Activated T-helper 1 cell treated with anti-CD3 and anti-CD28 coated beads, Interleukin-12 subunit alpha, Interleukin-12 subunit beta, Interleukin-2, Interleukin-4 antibody, amounts not matched to agents 30 ng/mL and 10 ng/mL and 1 ng/mL, durations not matched to agents 14 hours and 24 hours and 36 hours (primary cell): ENCODE data around the gene KIAA1217. TPM values are rescaled to one million over a fixed set of nuclear protein-coding genes. Genes with fewer than 3 reads are reported as not detected.

Experiments
- DNase-seq: peaks from one replicate; pipeline ENCODE4 v3.0.0; 2021; ENCODE audit warnings: low spot score
- H3K27ac Mint-ChIP-seq: one replicate; pipeline ENCODE4 v1.8.0; 2021; ENCODE audit warnings: mild to moderate bottlenecking, mixed read lengths
- H3K27me3 Mint-ChIP-seq: one replicate; pipeline ENCODE4 v1.8.0; 2022; ENCODE audit warnings: mild to moderate bottlenecking, moderate library complexity, mixed read lengths; ENCODE audit not compliant: insufficient read depth
- H3K36me3 Mint-ChIP-seq: one replicate; pipeline ENCODE4 v1.8.0; 2021; ENCODE audit warnings: low read depth, mixed read lengths
- H3K4me1 Mint-ChIP-seq: one replicate; pipeline ENCODE4 v1.8.0; 2021; ENCODE audit warnings: low read depth, mixed read lengths
- H3K4me3 Mint-ChIP-seq: one replicate; pipeline ENCODE4 v1.8.0; 2021; ENCODE audit warnings: mild to moderate bottlenecking, moderate library complexity, mixed read lengths
- H3K9me3 Mint-ChIP-seq: one replicate; pipeline ENCODE4 v1.8.0; 2021; ENCODE audit warnings: mixed read lengths
- intact Hi-C: fragments of 100-400 bp; cut with micrococcal nuclease; formaldehyde crosslinking; loops from one replicate; pipeline ENCODE4 v1.15.1; 2024
- total RNA-seq: library from RNA; stranded (reverse); gene quantifications from 2 replicates; pipeline ENCODE4 v1.2.3, GENCODE V29; 2022

The KIAA1217 gene
- total RNA-seq, 1 donor from 2014 or later: 6.4 TPM

GRCh38 chr10:24213266-24213665 lies 4.3 kb downstream of the KIAA1217 start:
- DNase-seq: no peak
- Mint-ChIP-seq H3K36me3 (no peaks in the 10 kb centered on the region), H3K4me1 (peaks cover 25% of the 10 kb centered on the region), H3K9me3 (peaks cover 8% of the 10 kb centered on the region), H3K27ac (no peak overlapping the region), H3K27me3 (peaks cover 22% of the 10 kb centered on the region), H3K4me3 (no peak overlapping the region)
- intact Hi-C loops: loop anchor here (5.0 kb wide), 3 partner anchors 84 to 804 kb away; partner anchors contain the start of genes ARHGAP21, ENKUR and THNSL1

- peaks cover 19% of the 10 kb centered on the region for H3K27me3 Mint-ChIP-seq
- intact Hi-C loops: loop anchor here (5.0 kb wide), 3 partner anchors 83 to 803 kb away; partner anchors contain the start of genes ARHGAP21, ENKUR and THNSL1
- H3K4me1 Mint-ChIP-seq: peaks cover 19% of the 10 kb centered on the region
- H3K36me3 Mint-ChIP-seq: no peaks in the 10 kb centered on the region
- H3K4me3 Mint-ChIP-seq: no peak overlapping the region
- no peak overlapping the region for H3K27ac Mint-ChIP-seq
- H3K9me3 Mint-ChIP-seq: peaks cover 8% of the 10 kb centered on the region
- DNase-seq: no peak
Observed at GRCh38 chr10:24213881-24214280, 4.9 kb downstream of the KIAA1217 start.

- H3K27ac Mint-ChIP-seq: no peak overlapping the region
- H3K4me1 Mint-ChIP-seq: peaks cover 10% of the 10 kb centered on the region
- no peaks in the 10 kb centered on the region for H3K36me3 Mint-ChIP-seq
- peaks cover 19% of the 10 kb centered on the region for H3K27me3 Mint-ChIP-seq
- DNase-seq: no peak
- no peak overlapping the region for H3K4me3 Mint-ChIP-seq
- H3K9me3 Mint-ChIP-seq: peaks cover 8% of the 10 kb centered on the region
- intact Hi-C loops: loop anchor here (5.0 kb wide), 3 partner anchors 83 to 803 kb away; partner anchors contain the start of genes ARHGAP21, ENKUR and THNSL1
Observed at GRCh38 chr10:24214762-24215161, 5.8 kb downstream of the KIAA1217 start.

- no peak overlapping the region for H3K4me3 Mint-ChIP-seq
- peaks cover 8% of the 10 kb centered on the region for H3K9me3 Mint-ChIP-seq
- H3K27me3 Mint-ChIP-seq: peaks cover 15% of the 10 kb centered on the region
- H3K27ac Mint-ChIP-seq: no peak overlapping the region
- no peaks in the 10 kb centered on the region for H3K36me3 Mint-ChIP-seq
- intact Hi-C loops: no loop called here
- peaks cover 6% of the 10 kb centered on the region for H3K4me1 Mint-ChIP-seq
- DNase-seq: no peak
Observed at GRCh38 chr10:24215196-24215595, 6.3 kb downstream of the KIAA1217 start.

GRCh38 chr10:24215603-24216002 lies 6.7 kb downstream of the KIAA1217 start:
- H3K27ac Mint-ChIP-seq: no peak overlapping the region
- peaks cover 5% of the 10 kb centered on the region for H3K9me3 Mint-ChIP-seq
- intact Hi-C loops: no loop called here
- peaks cover 2% of the 10 kb centered on the region for H3K4me1 Mint-ChIP-seq
- no peak for DNase-seq
- peaks cover 15% of the 10 kb centered on the region for H3K27me3 Mint-ChIP-seq
- H3K4me3 Mint-ChIP-seq: no peak overlapping the region
- H3K36me3 Mint-ChIP-seq: no peaks in the 10 kb centered on the region

- Mint-ChIP-seq H3K9me3 (no peaks in the 10 kb centered on the region), H3K36me3 (no peaks in the 10 kb centered on the region), H3K4me1 (no peaks in the 10 kb centered on the region), H3K27ac (no peak overlapping the region), H3K4me3 (no peak overlapping the region), H3K27me3 (peaks cover 6% of the 10 kb centered on the region)
- intact Hi-C loops: no loop called here
- no peak for DNase-seq
Observed at GRCh38 chr10:24219963-24220362, 11.0 kb downstream of the KIAA1217 start.

GRCh38 chr10:24223341-24223740 lies 14.4 kb downstream of the KIAA1217 start:
- no peak overlapping the region for H3K27ac Mint-ChIP-seq
- no peak for DNase-seq
- no peaks in the 10 kb centered on the region for H3K4me1 Mint-ChIP-seq
- H3K9me3 Mint-ChIP-seq: no peaks in the 10 kb centered on the region
- no peak overlapping the region for H3K4me3 Mint-ChIP-seq
- no peaks in the 10 kb centered on the region for H3K36me3 Mint-ChIP-seq
- intact Hi-C loops: no loop called here
- H3K27me3 Mint-ChIP-seq: no peaks in the 10 kb centered on the region

GRCh38 chr10:24223953-24224352 lies 15.0 kb downstream of the KIAA1217 start:
- H3K9me3 Mint-ChIP-seq: no peaks in the 10 kb centered on the region
- H3K4me1 Mint-ChIP-seq: no peaks in the 10 kb centered on the region
- H3K27ac Mint-ChIP-seq: no peak overlapping the region
- DNase-seq: no peak
- no peaks in the 10 kb centered on the region for H3K27me3 Mint-ChIP-seq
- no peaks in the 10 kb centered on the region for H3K36me3 Mint-ChIP-seq
- H3K4me3 Mint-ChIP-seq: no peak overlapping the region
- intact Hi-C loops: no loop called here

GRCh38 chr10:24228642-24229041 lies 19.7 kb downstream of the KIAA1217 start:
- no peaks in the 10 kb centered on the region for H3K27me3 Mint-ChIP-seq
- no peak for DNase-seq
- H3K4me3 Mint-ChIP-seq: no peak overlapping the region
- no peaks in the 10 kb centered on the region for H3K4me1 Mint-ChIP-seq
- no peak overlapping the region for H3K27ac Mint-ChIP-seq
- no peaks in the 10 kb centered on the region for H3K36me3 Mint-ChIP-seq
- intact Hi-C loops: no loop called here
- no peaks in the 10 kb centered on the region for H3K9me3 Mint-ChIP-seq

GRCh38 chr10:24229909-24230308 lies 21.0 kb downstream of the KIAA1217 start:
- Mint-ChIP-seq H3K36me3 (no peaks in the 10 kb centered on the region), H3K4me1 (no peaks in the 10 kb centered on the region), H3K9me3 (no peaks in the 10 kb centered on the region), H3K27ac (no peak overlapping the region), H3K4me3 (no peak overlapping the region), H3K27me3 (no peaks in the 10 kb centered on the region)
- no peak for DNase-seq
- intact Hi-C loops: no loop called here

- no peaks in the 10 kb centered on the region for H3K27me3 Mint-ChIP-seq
- H3K36me3 Mint-ChIP-seq: no peaks in the 10 kb centered on the region
- H3K4me1 Mint-ChIP-seq: no peaks in the 10 kb centered on the region
- intact Hi-C loops: no loop called here
- H3K9me3 Mint-ChIP-seq: no peaks in the 10 kb centered on the region
- H3K4me3 Mint-ChIP-seq: no peak overlapping the region
- H3K27ac Mint-ChIP-seq: no peak overlapping the region
- no peak for DNase-seq
Observed at GRCh38 chr10:24231200-24231599, 22.3 kb downstream of the KIAA1217 start.

GRCh38 chr10:24234784-24235183 lies 25.8 kb downstream of the KIAA1217 start:
- H3K4me1 Mint-ChIP-seq: no peaks in the 10 kb centered on the region
- no peak for DNase-seq
- intact Hi-C loops: no loop called here
- H3K36me3 Mint-ChIP-seq: no peaks in the 10 kb centered on the region
- H3K27ac Mint-ChIP-seq: no peak overlapping the region
- no peak overlapping the region for H3K4me3 Mint-ChIP-seq
- peaks cover 16% of the 10 kb centered on the region for H3K27me3 Mint-ChIP-seq
- no peaks in the 10 kb centered on the region for H3K9me3 Mint-ChIP-seq

- H3K9me3 Mint-ChIP-seq: no peaks in the 10 kb centered on the region
- no peak for DNase-seq
- no peaks in the 10 kb centered on the region for H3K4me1 Mint-ChIP-seq
- intact Hi-C loops: no loop called here
- H3K27me3 Mint-ChIP-seq: peaks cover 16% of the 10 kb centered on the region
- H3K4me3 Mint-ChIP-seq: no peak overlapping the region
- H3K36me3 Mint-ChIP-seq: no peaks in the 10 kb centered on the region
- no peak overlapping the region for H3K27ac Mint-ChIP-seq
Observed at GRCh38 chr10:24235471-24235870, 26.5 kb downstream of the KIAA1217 start.

- intact Hi-C loops: no loop called here
- Mint-ChIP-seq H3K4me1 (no peaks in the 10 kb centered on the region), H3K4me3 (no peak overlapping the region), H3K27me3 (peaks cover 22% of the 10 kb centered on the region), H3K9me3 (no peaks in the 10 kb centered on the region), H3K36me3 (no peaks in the 10 kb centered on the region), H3K27ac (no peak overlapping the region)
- DNase-seq: no peak
Observed at GRCh38 chr10:24237801-24238395, 29.0 kb downstream of the KIAA1217 start.
